Thoracic aorta (tissue), 2 donors: ENCODE measurements around the gene TMPRSS3. TPM values are rescaled to one million over a fixed set of nuclear protein-coding genes. Genes with fewer than 3 reads are reported as not detected.

Source experiments
- ATAC-seq: fragments of 150-250 bp; one replicate; pipeline ENCODE4 v1.8.0; 2017; ENCODE audit warnings: low read depth; ENCODE audit not compliant: insufficient number of reproducible peaks, low FRiP score
- DNase-seq: peaks from one replicate; pipeline ENCODE4 v3.0.0-alpha.2; 2020; ENCODE audit warnings: low spot score
- H3K27ac ChIP-seq, 2 donors: fragments of 200-600 bp; sonication (generic); 1 replicate in 1 of 2; 2 replicates in 1 of 2; pipeline ENCODE4 v1.5.1; 2016; ENCODE audit warnings: mild to moderate bottlenecking in 2 of 2, moderate library complexity in 2 of 2
- H3K27me3 ChIP-seq: fragments of 200-600 bp; sonication (generic); replicated peaks from 2 replicates; pipeline ENCODE4 v1.6.0; 2016; ENCODE audit warnings: mild to moderate bottlenecking; ENCODE audit not compliant: insufficient read depth
- H3K36me3 ChIP-seq: fragments of 200-600 bp; sonication (generic); one replicate; pipeline ENCODE4 v1.5.1; 2016
- H3K4me1 ChIP-seq, 2 donors: fragments of 200-600 bp; sonication (generic); 1 replicate in 1 of 2; 2 replicates in 1 of 2; pipeline versions ENCODE4 v1.5.1 to v1.6.0; 2016; ENCODE audit warnings: low read depth in 2 of 2, mild to moderate bottlenecking in 1 of 2; ENCODE audit not compliant: control insufficient read depth in 1 of 2
- H3K4me3 ChIP-seq: fragments of 200-600 bp; sonication (generic); 2 replicates; pipeline ENCODE4 v1.5.1; 2016; ENCODE audit warnings: mild to moderate bottlenecking
- H3K9me3 ChIP-seq: fragments of 200-600 bp; sonication (generic); 2 replicates; pipeline ENCODE4 v1.5.1; 2016
- total RNA-seq, 2 donors: library from RNA; depleted of rRNA; stranded (reverse); fragments of >200 nt; gene quantifications; one replicate each; pipeline versions ENCODE4 v1.1.0 to v1.2.3, GENCODE V29; 2016
- TF ChIP-seq, protein P1 (sequence below): fragments of 200-600 bp; sonication (generic); IDR thresholded peaks from one replicate; pipeline ENCODE4 v1.5.1; 2019; ENCODE audit warnings: antibody characterized with exemption

The TMPRSS3 gene
- total RNA-seq, 2 donors from 2014 or later, result not detected

- DNase-seq (no peak), ATAC-seq (no peak)
- Histone ChIP-seq H3K27me3 (no peaks in the 10 kb centered on the region), H3K4me1 (no peaks in the 10 kb centered on the region), H3K27ac (no peak overlapping the region), H3K9me3 (peaks cover 3% of the 10 kb centered on the region), H3K36me3 (no peaks in the 10 kb centered on the region), H3K4me3 (no peak overlapping the region)
- TF ChIP-seq, protein P1, sequence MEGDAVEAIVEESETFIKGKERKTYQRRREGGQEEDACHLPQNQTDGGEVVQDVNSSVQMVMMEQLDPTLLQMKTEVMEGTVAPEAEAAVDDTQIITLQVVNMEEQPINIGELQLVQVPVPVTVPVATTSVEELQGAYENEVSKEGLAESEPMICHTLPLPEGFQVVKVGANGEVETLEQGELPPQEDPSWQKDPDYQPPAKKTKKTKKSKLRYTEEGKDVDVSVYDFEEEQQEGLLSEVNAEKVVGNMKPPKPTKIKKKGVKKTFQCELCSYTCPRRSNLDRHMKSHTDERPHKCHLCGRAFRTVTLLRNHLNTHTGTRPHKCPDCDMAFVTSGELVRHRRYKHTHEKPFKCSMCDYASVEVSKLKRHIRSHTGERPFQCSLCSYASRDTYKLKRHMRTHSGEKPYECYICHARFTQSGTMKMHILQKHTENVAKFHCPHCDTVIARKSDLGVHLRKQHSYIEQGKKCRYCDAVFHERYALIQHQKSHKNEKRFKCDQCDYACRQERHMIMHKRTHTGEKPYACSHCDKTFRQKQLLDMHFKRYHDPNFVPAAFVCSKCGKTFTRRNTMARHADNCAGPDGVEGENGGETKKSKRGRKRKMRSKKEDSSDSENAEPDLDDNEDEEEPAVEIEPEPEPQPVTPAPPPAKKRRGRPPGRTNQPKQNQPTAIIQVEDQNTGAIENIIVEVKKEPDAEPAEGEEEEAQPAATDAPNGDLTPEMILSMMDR, result no peak
These were observed 2.0 kb upstream of the TMPRSS3 start for GRCh38 chr21:42397746-42398394.

DNA sequence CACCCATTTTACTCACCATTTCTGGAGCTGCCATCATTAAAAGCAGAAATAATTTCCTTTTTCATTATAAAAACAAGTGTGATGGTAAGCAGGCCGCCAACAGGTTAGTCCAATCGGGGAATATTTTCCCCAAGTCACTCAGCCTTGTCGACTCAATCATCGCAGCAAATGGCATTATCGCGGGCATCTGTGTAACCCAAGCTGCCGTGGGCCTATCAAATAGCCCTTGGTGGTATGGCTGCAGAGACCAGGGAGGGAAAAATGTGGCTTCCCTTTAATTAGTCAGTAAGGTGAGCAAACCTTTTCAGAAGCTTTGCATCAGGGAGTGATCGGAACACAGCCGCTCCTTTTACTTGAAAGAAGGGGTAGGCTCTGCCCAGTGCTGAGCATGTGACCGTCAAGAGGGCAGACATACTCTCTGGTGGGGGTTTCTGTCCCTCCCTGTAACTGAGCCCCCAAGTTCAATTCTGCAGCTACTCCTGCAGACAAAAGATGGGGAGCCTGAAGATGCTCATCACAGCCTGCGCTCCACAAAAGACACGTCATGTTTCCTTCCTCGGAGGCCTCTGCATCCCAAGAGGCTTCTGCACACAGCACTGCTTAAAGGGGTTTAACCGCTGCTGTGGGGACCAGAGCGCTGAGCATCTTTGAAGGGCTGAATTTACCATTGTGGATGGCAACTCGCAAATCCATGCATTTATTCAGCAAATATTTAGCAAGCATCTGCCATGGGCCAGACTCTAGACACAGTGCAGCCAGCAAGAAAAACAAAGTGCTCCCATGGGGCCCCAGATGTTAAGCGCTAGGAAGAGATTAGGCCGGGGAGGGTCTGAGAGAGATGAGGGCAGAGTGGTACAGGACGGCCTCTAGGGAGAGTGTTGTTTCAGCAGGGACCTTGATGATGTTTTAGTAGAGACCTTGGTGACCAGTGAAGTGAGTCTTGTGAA lies 1.2 kb upstream of the TMPRSS3 start:
- H3K27ac ChIP-seq, result no peak overlapping the region
- H3K27me3 ChIP-seq, result no peaks in the 10 kb centered on the region
- no peak for ATAC-seq
- no peak for DNase-seq
- H3K36me3 ChIP-seq, result no peaks in the 10 kb centered on the region
- H3K4me3 ChIP-seq, result no peak overlapping the region
- peaks cover 3% of the 10 kb centered on the region for H3K9me3 ChIP-seq
- TF ChIP-seq, protein P1, result no peak
- no peaks in the 10 kb centered on the region for H3K4me1 ChIP-seq

DNA sequence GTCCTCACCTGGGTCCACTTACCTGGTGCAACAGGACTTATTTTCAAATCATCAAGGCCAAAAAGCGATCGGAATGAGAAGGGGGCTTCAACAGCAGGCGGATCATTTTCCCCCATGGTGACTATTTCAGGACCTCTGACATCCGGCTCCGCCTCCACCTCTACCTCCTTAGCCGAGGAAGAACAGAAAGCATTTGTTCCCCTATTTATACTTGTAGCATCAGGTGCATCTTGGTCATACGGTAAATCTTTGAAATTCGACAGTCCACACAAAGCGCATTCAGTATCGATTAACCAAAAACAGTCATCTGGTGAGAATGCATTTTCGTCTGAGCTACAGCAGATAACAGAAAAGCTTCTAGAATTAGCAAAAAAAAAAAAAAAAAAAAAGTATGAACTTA lies 550 bp downstream of the TMPRSS3 start:
- DNase-seq (no peak), ATAC-seq (no peak)
- Histone ChIP-seq H3K36me3 (no peaks in the 10 kb centered on the region), H3K27ac (no peak overlapping the region), H3K4me3 (no peak overlapping the region), H3K9me3 (no peaks in the 10 kb centered on the region), H3K4me1 (no peaks in the 10 kb centered on the region), H3K27me3 (no peaks in the 10 kb centered on the region)
- TF ChIP-seq, protein P1, result no peak

DNA sequence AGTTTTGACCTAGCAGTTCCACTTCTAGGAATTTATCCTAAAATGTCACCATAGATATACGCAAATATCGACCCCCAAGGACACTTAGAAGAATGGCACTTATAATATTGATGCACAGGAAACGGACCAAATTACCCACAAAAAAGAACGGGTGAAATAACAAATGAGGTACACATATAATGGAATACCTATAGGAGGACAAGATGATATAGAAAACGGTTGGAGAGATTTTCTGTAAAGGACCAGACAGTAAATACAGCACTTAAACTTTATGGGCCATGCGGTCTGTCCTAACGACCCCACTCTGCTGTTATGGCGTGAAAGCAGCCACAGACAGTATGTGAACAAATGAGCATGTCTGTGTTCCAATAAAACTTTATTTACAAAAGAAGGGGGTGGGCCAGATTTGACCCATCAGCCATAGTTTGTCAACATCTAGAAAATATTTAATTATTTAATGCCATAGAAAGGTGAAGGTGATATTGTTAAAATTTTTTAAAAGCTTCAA lies 2.4 kb downstream of the TMPRSS3 start:
- H3K27me3 ChIP-seq, result no peaks in the 10 kb centered on the region
- no peaks in the 10 kb centered on the region for H3K9me3 ChIP-seq
- TF ChIP-seq, protein P1, result no peak
- ATAC-seq (no peak), DNase-seq (no peak)
- H3K4me1 ChIP-seq, result no peaks in the 10 kb centered on the region
- H3K4me3 ChIP-seq, result no peak overlapping the region
- no peaks in the 10 kb centered on the region for H3K36me3 ChIP-seq
- no peak overlapping the region for H3K27ac ChIP-seq

DNA sequence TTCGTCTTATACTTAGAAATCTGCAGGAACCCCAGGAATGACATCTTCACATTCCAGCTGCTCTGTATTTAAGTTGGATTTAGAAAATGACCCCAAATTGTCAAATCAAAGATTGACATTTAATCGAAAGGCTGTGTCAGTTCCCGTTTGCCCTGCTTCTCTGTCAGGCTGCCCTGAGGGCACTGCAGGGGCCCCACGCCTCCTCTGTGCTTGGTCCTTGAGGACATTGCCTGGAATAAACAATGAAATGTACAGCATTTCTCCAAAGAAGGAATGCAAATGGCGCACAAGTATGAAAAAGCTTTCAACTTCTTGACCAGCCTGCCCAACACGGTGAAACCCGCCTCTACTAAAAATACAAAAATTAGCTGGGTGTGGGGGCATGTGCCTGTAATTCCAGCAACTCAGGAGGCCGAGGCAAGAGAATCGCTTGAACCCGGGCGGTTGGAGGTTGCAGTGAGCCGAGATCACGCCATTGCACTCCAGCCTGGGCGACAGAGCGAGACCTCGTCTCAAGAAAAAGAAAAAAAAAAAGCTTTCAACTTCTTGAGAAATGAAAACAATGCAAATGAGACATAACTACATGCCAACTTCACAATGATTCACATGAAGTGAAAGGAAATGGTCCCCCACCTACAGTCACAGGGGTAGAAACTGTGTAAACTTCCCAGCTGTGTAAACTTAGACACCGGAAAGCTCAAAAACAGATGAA lies 3.0 kb downstream of the TMPRSS3 start:
- no peaks in the 10 kb centered on the region for H3K4me1 ChIP-seq
- TF ChIP-seq, protein P1, result no peak

More for the DNA sequence above, 3.0 kb downstream of the TMPRSS3 start:
- no peak overlapping the region for H3K4me3 ChIP-seq
- DNase-seq, result no peak
- no peaks in the 10 kb centered on the region for H3K36me3 ChIP-seq
- no peaks in the 10 kb centered on the region for H3K27me3 ChIP-seq
- ATAC-seq, result no peak
- H3K27ac ChIP-seq, result no peak overlapping the region
- H3K9me3 ChIP-seq, result no peaks in the 10 kb centered on the region
